AG09309 (cell line): ENCODE results near the gene PPP6R3.
"Not testable (repeated sequence)": the region's sequence is repeated elsewhere in the genome, so short reads cannot be mapped to it uniquely, and the experiment has no call there.

Source experiments
- DNase-seq: peaks from one replicate; pipeline ENCODE4 v3.0.0-alpha.2; 2010; ENCODE audit warnings: low read depth
- H3K4me3 ChIP-seq: 2 replicates; pipeline ENCODE4 v1.5.1; 2011; ENCODE audit warnings: mild to moderate bottlenecking, low read depth, low read length, moderate library complexity; ENCODE audit not compliant: control insufficient read depth
- CTCF ChIP-seq: IDR thresholded peaks from 2 replicates; pipeline ENCODE4 v1.5.1; 2011; ENCODE audit warnings: mild to moderate bottlenecking, low read depth, low read length, inconsistent platforms; ENCODE audit not compliant: insufficient read depth, control insufficient read depth; ENCODE audit errors: missing control alignments

Gene PPP6R3

GRCh38 chr11:68433541-68433940 is 27.0 kb upstream of the PPP6R3 start:
- TF ChIP-seq CTCF: no peak
- no peak for DNase-seq
- H3K4me3 ChIP-seq: no peak overlapping the region

- not testable (repeated sequence) for H3K4me3 ChIP-seq, DNase-seq
These were observed 26.4 kb upstream of the PPP6R3 start for GRCh38 chr11:68434159-68434558.

GRCh38 chr11:68436162-68436888 is 24.2 kb upstream of the PPP6R3 start:
- no peak overlapping the region for H3K4me3 ChIP-seq
- DNase-seq: no peak
- no peak for TF ChIP-seq CTCF

GRCh38 chr11:68436985-68437926 is 23.3 kb upstream of the PPP6R3 start:
- TF ChIP-seq CTCF: no peak
- H3K4me3 ChIP-seq: no peak overlapping the region

GRCh38 chr11:68437927-68438657 is 22.5 kb upstream of the PPP6R3 start:
- no peak for DNase-seq
- no peak for TF ChIP-seq CTCF
- H3K4me3 ChIP-seq: no peak overlapping the region

More at GRCh38 chr11:68436985-68437926, 23.3 kb upstream of the PPP6R3 start:
- DNase-seq: peak; percentile 27

- H3K4me3 ChIP-seq: no peak overlapping the region
- TF ChIP-seq CTCF: no peak
These were observed 21.8 kb upstream of the PPP6R3 start for GRCh38 chr11:68438658-68439259.

More at GRCh38 chr11:68438658-68439259, 21.8 kb upstream of the PPP6R3 start:
- no peak for DNase-seq
